ENCODE measurements around the gene LAMA2. TPM values are rescaled to one million over a fixed set of nuclear protein-coding genes. Genes with fewer than 3 reads are reported as not detected.

Gene LAMA2
- total and polyA plus RNA-seq, 7 donors = 0.46 to 131 (median 59.6) TPM

- DNase-seq = no peak
- H3K9me3 ChIP-seq = no peaks in the 10 kb centered on the region
- WGBS, 2 donors = 95 to 96% methylated on average over 10 of the region's 10 CpGs
- TF ChIP-seq CTCF (IDR thresholded peaks at IDR 0.05) (no peak), EP300 (IDR thresholded peaks at IDR 0.05) (no peak), POLR2AphosphoS5 (IDR thresholded peaks at IDR 0.05) (no peak), POLR2A (IDR thresholded peaks at IDR 0.05) (no peak)
- no peak overlapping the region for H3K27ac ChIP-seq
- H3K4me3 ChIP-seq = no peak overlapping the region
- H3K27me3 ChIP-seq = no peaks in the 10 kb centered on the region
- no peaks in the 10 kb centered on the region for H3K36me3 ChIP-seq
- H3K4me1 ChIP-seq = no peaks in the 10 kb centered on the region
- intact Hi-C loops (cut with DNase I) = no loop called here
Observed at GRCh38 chr6:129239825-129240491, 357.0 kb downstream of the LAMA2 start.

- no peaks in the 10 kb centered on the region for H3K36me3 ChIP-seq
- no peaks in the 10 kb centered on the region for H3K9me3 ChIP-seq
- intact Hi-C loops (cut with DNase I) = no loop called here
- TF ChIP-seq POLR2AphosphoS5 (IDR thresholded peaks at IDR 0.05) = no peak
- no peak for TF ChIP-seq POLR2A (IDR thresholded peaks at IDR 0.05)
- TF ChIP-seq CTCF (IDR thresholded peaks at IDR 0.05) = no peak
- no peak for TF ChIP-seq EP300 (IDR thresholded peaks at IDR 0.05)
- no peaks in the 10 kb centered on the region for H3K4me1 ChIP-seq
- 88 to 96% methylated on average over 2 of the region's 2 CpGs for WGBS, 2 donors
- no peaks in the 10 kb centered on the region for H3K27me3 ChIP-seq
- H3K4me3 ChIP-seq = no peak overlapping the region
- no peak for DNase-seq
- no peak overlapping the region for H3K27ac ChIP-seq
Observed at GRCh38 chr6:129240492-129240853, 357.5 kb downstream of the LAMA2 start.

GRCh38 chr6:129242546-129242945 is 359.6 kb downstream of the LAMA2 start:
- TF ChIP-seq EP300 (IDR thresholded peaks at IDR 0.05) (no peak), POLR2A (IDR thresholded peaks at IDR 0.05) (no peak), POLR2AphosphoS5 (IDR thresholded peaks at IDR 0.05) (no peak), CTCF (IDR thresholded peaks at IDR 0.05) (no peak)
- Histone ChIP-seq H3K4me3 (no peak overlapping the region), H3K27ac (no peak overlapping the region), H3K27me3 (no peaks in the 10 kb centered on the region), H3K4me1 (no peaks in the 10 kb centered on the region), H3K36me3 (no peaks in the 10 kb centered on the region), H3K9me3 (no peaks in the 10 kb centered on the region)
- whole genome bisulfite sequencing, 2 donors = 68 to 87% methylated on average over 2 of the region's 2 CpGs
- intact Hi-C loops (cut with DNase I) = no loop called here
- DNase-seq = no peak

GRCh38 chr6:129243377-129243776 is 360.4 kb downstream of the LAMA2 start:
- H3K36me3 ChIP-seq = no peaks in the 10 kb centered on the region
- no peak for DNase-seq
- intact Hi-C loops (cut with DNase I) = no loop called here
- no peaks in the 10 kb centered on the region for H3K4me1 ChIP-seq
- no peak overlapping the region for H3K27ac ChIP-seq
- no peak for TF ChIP-seq CTCF (IDR thresholded peaks at IDR 0.05)
- TF ChIP-seq POLR2A (IDR thresholded peaks at IDR 0.05) = no peak
- TF ChIP-seq EP300 (IDR thresholded peaks at IDR 0.05) = no peak
- TF ChIP-seq POLR2AphosphoS5 (IDR thresholded peaks at IDR 0.05) = no peak
- 66 to 74% methylated on average over 2 of the region's 2 CpGs for WGBS, 2 donors
- no peaks in the 10 kb centered on the region for H3K27me3 ChIP-seq
- H3K4me3 ChIP-seq = no peak overlapping the region
- H3K9me3 ChIP-seq = no peaks in the 10 kb centered on the region

- Histone ChIP-seq H3K36me3 (no peaks in the 10 kb centered on the region), H3K4me3 (no peak overlapping the region), H3K4me1 (peaks cover 0 to 6% (median 0%) of the 10 kb centered on the region in 4 donors), H3K9me3 (no peaks in the 10 kb centered on the region), H3K27ac (no peak overlapping the region), H3K27me3 (no peaks in the 10 kb centered on the region)
- TF ChIP-seq POLR2A (IDR thresholded peaks at IDR 0.05) (no peak), EP300 (IDR thresholded peaks at IDR 0.05) (no peak), CTCF (IDR thresholded peaks at IDR 0.05) (no peak), POLR2AphosphoS5 (IDR thresholded peaks at IDR 0.05) (no peak)
- no peak for DNase-seq
- intact Hi-C loops (cut with DNase I) = no loop called here
- WGBS, 2 donors = 74 to 88% methylated on average over 4 of the region's 4 CpGs
Observed at GRCh38 chr6:129248946-129249345, 366.0 kb downstream of the LAMA2 start.

All from sigmoid colon (tissue), 7 donors.